Stimulated activated CD4-positive, alpha-beta T cell treated with anti-CD3 and anti-CD28 coated beads, Interleukin-15, amount 100 ng/mL, for 1 hour (primary cell): ENCODE data around the gene GAS7.
"Not testable (repeated sequence)": the region's sequence is repeated elsewhere in the genome, so short reads cannot be mapped to it uniquely, and the experiment has no call there.

Source experiments
- DNase-seq, 2 donors: peaks; one replicate each; pipeline ENCODE4 v3.0.0-alpha.2; 2020; ENCODE audit warnings: low read depth in 1 of 2, low spot score in 1 of 2

Gene GAS7

GRCh38 chr17:9922012-9922848 lies 276.2 kb downstream of the GAS7 start:
- no peak for DNase-seq

DNA sequence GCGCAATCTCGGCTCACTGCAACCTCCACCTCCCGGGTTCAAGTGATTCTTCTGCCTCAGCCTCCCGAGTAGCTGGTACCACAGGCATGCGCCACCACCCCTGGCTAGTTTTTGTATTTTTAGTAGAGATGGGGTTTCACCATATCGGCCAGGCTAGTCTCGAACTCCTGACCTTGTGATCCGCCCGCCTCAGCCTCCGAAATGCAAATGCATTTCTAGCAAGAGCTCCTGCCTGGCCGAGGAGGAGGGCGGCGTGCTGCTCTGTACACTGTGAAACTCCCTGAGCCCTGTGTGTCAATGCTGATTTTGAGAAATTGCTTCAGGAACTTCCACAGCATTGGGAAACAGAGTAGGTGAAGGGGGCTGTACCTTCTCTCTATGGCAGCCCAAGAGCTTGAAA lies 277.2 kb downstream of the GAS7 start:
- not testable (repeated sequence) for DNase-seq

GRCh38 chr17:9918804-9919352 lies 279.5 kb downstream of the GAS7 start:
- DNase-seq = no peak

GRCh38 chr17:9918352-9918751 lies 280.1 kb downstream of the GAS7 start:
- DNase-seq = no peak

DNA sequence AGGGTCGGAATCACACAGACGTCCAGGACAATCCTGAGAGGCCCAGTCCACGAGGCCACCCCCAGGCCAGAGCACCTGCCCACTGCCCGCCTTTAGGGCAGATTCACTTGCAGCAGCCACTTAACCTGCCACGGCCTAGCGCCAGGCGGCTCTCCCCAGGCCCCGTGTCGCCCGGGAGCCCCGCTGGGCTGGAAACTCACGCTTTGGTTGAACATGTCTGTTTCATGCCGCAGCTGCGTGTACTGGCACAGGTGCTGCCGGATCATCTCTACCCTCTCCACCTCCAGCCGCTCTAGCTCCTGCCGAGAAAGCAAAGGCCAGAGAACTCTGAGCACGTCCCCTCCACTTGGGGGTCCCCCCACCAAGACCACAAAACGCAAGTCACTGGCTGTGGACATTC lies 280.6 kb downstream of the GAS7 start:
- DNase-seq = no peak

DNA sequence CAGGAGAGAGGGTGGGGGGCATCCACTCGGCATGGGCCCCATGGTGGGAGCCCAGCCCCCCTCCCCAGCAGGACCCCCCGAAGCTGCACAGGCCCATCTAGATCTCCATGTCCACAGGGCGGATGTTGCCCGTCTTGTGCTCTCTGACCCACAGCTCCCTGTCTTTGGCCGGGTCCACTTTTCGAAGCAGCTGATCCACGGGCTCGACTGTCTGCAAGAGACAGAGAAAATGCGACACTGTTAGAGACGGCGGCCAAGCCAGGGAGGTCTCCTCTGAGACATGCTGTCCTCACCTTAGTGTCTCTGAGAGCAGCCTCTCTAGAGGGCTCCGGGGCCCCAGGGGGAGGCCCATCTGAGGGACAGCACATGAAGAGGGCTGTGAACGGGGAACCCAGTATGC lies 281.3 kb downstream of the GAS7 start:
- DNase-seq = no peak

GRCh38 chr17:9916108-9916507 lies 282.3 kb downstream of the GAS7 start:
- no peak for DNase-seq

- no peak for DNase-seq
Observed at GRCh38 chr17:9913476-9913875, 284.9 kb downstream of the GAS7 start.

- no peak for DNase-seq
Observed at GRCh38 chr17:9912121-9913099, 286.0 kb downstream of the GAS7 start.

GRCh38 chr17:9911089-9911488 lies 287.3 kb downstream of the GAS7 start:
- DNase-seq = no peak

DNA sequence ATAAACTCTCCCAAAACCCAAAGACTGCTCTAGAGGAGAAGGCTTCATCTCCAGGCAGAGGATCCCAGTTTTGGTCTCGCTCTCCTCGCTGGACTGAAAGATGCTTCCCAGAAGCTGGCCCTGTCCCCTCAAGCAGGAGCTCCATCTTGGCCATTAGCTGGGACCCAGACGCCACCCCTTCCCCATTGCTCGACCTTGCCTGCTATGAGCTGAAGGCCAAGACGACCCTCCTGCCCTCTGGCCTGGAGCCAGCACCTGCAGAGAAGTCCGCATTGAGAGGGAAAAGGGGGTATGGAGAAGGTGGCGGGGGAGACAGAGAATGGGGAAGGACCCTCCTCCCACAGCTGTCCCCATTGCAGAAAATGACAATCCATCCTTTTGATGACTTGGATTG lies 289.8 kb downstream of the GAS7 start:
- no peak for DNase-seq

DNA sequence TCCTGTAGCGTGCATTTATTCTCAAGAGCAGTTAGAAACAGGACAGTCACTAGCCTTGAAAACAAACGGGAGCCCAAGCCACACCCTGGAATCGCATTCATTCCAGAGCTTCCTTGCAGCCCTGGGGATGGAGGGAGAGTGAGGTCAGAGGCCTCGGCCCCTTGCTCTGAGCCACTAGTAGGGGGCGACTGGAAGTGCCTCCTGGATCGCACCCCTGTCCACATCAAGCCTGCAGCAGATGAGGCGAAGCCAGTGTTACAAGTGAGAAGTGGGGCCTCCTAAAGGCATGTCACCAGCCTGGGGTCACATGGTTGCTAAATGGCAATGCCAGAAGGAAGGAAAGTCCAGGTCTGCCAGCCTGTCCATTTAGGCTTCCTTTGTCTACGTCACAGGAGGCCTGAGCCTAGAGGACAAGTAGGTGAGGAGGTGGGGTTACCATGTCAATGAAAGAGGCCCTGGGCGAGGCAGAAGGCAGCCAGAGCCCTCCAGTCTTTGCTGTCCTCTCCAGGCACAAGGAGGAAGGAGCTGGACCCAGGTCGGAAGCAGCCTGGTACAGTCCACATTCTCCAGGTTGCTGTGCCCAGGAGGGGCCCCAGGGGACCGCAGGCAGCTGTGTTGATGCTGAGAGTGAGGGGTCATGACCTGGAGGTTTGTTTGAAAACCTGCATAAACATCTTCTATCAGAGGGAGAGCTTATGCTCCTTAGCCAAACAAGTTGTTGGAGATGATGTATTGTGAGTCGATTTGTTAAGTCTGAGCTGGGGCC lies 290.3 kb downstream of the GAS7 start:
- no peak for DNase-seq

- no peak for DNase-seq
Observed at GRCh38 chr17:9907131-9907530, 291.3 kb downstream of the GAS7 start.

- DNase-seq = no peak
Observed at GRCh38 chr17:9906616-9907015, 291.8 kb downstream of the GAS7 start.

DNA sequence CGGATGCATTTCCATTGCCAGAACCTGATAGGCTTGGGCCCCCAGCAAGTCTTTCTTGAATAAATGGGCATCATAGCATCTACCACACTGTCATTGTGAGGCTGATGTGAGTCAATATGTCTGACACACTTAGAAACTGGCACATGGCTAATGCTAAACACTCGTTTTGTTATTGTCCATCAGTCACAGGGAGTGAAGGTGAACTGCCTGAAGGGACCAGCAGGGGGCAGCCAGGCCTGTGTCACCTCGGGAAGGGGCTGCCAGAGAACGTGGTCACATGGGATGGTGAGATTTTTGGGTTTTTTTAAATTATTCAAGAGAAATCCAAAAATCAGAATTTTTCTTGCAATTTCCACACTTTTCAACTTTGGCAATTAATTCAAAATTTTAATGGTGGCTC lies 292.5 kb downstream of the GAS7 start:
- DNase-seq = no peak

DNA sequence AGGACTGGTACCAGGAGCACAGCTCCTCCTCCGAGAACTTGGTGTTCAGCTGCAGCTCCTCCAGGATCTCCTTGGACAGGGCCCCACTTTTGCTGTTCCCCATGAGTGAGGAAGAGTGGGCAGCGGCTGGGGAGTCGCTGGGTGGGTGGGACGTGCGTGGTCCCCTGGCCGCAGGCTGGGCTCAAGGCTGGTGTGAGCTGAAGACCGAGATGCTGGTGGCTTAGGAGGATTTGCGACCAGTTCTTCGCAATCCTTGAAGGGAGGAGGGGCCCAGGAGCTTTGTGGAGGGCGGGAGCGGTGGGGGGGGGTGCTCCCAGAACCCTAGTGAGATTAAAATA lies 293.4 kb downstream of the GAS7 start, which contains the start of gene RCVRN:
Gene RCVRN, minus strand, starts transcription at position 194 of the 338 bp plus-strand sequence. Its CDS starts 91 bp downstream, at position 103.
- no peak for DNase-seq

GRCh38 chr17:9904277-9905077 lies 293.9 kb downstream of the GAS7 start:
- no peak for DNase-seq

GRCh38 chr17:9902120-9902519 lies 296.3 kb downstream of the GAS7 start:
- DNase-seq = no peak

GRCh38 chr17:9900784-9901183 lies 297.6 kb downstream of the GAS7 start:
- no peak for DNase-seq

DNA sequence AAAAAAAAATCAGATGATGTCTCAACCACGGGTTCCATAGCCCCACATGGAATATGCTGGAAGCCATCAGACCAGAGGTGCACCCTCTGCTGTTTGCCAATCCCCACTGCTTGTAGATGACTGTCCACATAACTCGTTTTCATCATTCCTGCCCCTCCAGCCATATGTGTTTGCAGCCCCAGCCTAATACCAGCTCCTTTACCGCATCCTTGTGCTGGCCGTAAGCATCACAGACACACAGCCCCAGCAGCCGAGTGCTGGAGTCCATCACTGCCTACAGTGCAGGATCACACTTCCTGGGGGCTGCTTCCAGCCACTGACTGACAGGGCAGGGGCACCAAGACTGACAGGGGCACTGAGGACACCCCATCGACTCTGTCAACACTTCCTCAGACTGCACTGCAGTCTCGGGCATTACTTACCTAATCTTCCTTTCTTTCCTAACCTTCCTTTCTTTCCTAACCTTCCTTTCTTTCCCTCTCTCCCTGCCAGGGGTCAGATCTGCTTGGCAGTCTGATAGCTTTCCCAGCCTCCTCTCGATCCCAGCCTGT lies 298.3 kb downstream of the GAS7 start:
- no peak for DNase-seq
